Kidney (tissue), 14 donors: ENCODE measurements around the gene ARHGAP8. TPM values are rescaled to one million over a fixed set of nuclear protein-coding genes. Genes with fewer than 3 reads are reported as not detected.

Experiments
- DNase-seq, 5 donors: peaks; one replicate each; pipeline ENCODE4 v3.0.0-alpha.2; 2013 to 2020
- FAIRE-seq: peaks from 2 replicates; lab custom pipeline; 2012; peaks lifted over from hg19 to GRCh38; lab: Jason Lieb, UNC
- H3K27ac ChIP-seq, 2 donors: one replicate each; pipeline ENCODE4 v1.7.0; 2013; ENCODE audit warnings: low read depth in 2 of 2, low read length in 2 of 2, inconsistent platforms in 1 of 2
- H3K27me3 ChIP-seq: one replicate; pipeline ENCODE4 v1.7.1; 2013; ENCODE audit warnings: low read length, inconsistent platforms; ENCODE audit not compliant: control insufficient read depth, insufficient read depth
- H3K36me3 ChIP-seq, 3 donors: one replicate each; pipeline versions ENCODE4 v1.7.0 to v1.7.1; 2013; ENCODE audit warnings: low read length in 3 of 3, control low read depth in 1 of 3, inconsistent platforms in 1 of 3; ENCODE audit not compliant: insufficient read depth in 3 of 3, control insufficient read depth in 2 of 3
- H3K4me1 ChIP-seq, 3 donors: one replicate each; pipeline versions ENCODE4 v1.7.0 to v1.7.1; 2013; ENCODE audit warnings: low read length in 3 of 3, inconsistent platforms in 1 of 3, low read depth in 1 of 3; ENCODE audit not compliant: control insufficient read depth in 2 of 3, insufficient read depth in 2 of 3
- H3K4me3 ChIP-seq, 3 donors: one replicate each; pipeline versions ENCODE4 v1.7.0 to v1.8.1; 2013; ENCODE audit warnings: low read length in 3 of 3, control low read depth in 1 of 3, inconsistent platforms in 1 of 3
- H3K9ac ChIP-seq, 3 donors: one replicate each; pipeline versions ENCODE4 v1.7.0 to v1.7.1; 2013; ENCODE audit warnings: low read length in 3 of 3, control low read depth in 1 of 3, inconsistent platforms in 1 of 3
- H3K9me3 ChIP-seq, 3 donors: one replicate each; pipeline versions ENCODE4 v1.7.0 to v1.7.1; 2013; ENCODE audit warnings: low read length in 3 of 3, control low read depth in 1 of 3, inconsistent platforms in 1 of 3; ENCODE audit not compliant: control insufficient read depth in 2 of 3, insufficient read depth in 1 of 3
- intact Hi-C: fragments of 100-400 bp; cut with DNase I; formaldehyde crosslinking; loops from one replicate; pipeline ENCODE4 v1.11.1; 2022
- polyA plus RNA-seq: library from polyadenylated mRNA; stranded (reverse); fragments of 350-450 nt; fragmentation: Illumina TruSeq; extraction: RNeasy Lipid Tissue Mini Kit (QIAGEN cat#74804); gene quantifications from one replicate; pipeline ENCODE4 v1.2.3, GENCODE V29; 2014; ENCODE audit warnings: low read depth, low replicate concordance; ENCODE audit not compliant: insufficient read depth
- total RNA-seq: library from RNA; stranded (reverse); fragmentation: NEBNext Ultra II Directional; extraction: Animal tissue kit (Norgen Biotek cat#: 25700); gene quantifications from one replicate; pipeline ENCODE4 v1.2.1, GENCODE V29; 2021
- TF ChIP-seq, protein P1 (sequence below): IDR thresholded peaks from 3 replicates; pipeline ENCODE4 v1.5.1; 2012; ENCODE audit warnings: mild to moderate bottlenecking, moderate library complexity, borderline replicate concordance; ENCODE audit not compliant: insufficient read depth; ENCODE audit errors: extremely low read depth
- donor health status: control.
- donor health status: control.
- donor health status: control.
- donor health status: control.
- donor health status: control.
- donor health status: DM: yes; HTN: yes; CAD: no.
- donor health status: Normal renal cell carcinoma (clear cell type).

The ARHGAP8 gene
- total and polyA plus RNA-seq, 2 donors from 2014 or later, result 30.2 to 35.7 TPM

DNA sequence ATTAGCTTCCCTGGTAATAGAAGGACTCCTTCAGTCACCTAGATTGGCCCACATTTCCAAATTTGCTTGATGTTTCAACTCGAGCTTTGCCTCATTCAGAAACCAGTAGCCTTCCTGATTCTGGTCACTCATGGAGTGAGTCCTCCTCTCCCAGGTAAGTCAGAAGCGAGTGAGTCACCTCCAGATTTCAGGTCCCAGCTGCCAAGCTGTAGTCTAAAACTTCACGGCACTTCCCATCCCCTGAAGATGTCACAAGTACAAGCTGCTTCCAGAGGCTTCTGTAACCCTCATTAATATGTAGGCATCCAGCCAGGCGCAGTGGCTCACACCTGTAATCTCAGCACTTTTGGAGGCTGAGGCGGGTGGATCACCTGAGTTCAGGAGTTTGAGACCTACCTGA lies 23.5 kb downstream of the ARHGAP8 start:
- H3K9me3 ChIP-seq, result peaks cover 0 to 13% (median 0%) of the 10 kb centered on the region in 3 donors
- no peaks in the 10 kb centered on the region for H3K27me3 ChIP-seq
- DNase-seq, result peak in 1 of 5 donors; percentile 51
- FAIRE-seq, result no peak
- H3K27ac ChIP-seq, result no peak overlapping the region
- H3K4me3 ChIP-seq, result no peak overlapping the region
- TF ChIP-seq, protein P1, sequence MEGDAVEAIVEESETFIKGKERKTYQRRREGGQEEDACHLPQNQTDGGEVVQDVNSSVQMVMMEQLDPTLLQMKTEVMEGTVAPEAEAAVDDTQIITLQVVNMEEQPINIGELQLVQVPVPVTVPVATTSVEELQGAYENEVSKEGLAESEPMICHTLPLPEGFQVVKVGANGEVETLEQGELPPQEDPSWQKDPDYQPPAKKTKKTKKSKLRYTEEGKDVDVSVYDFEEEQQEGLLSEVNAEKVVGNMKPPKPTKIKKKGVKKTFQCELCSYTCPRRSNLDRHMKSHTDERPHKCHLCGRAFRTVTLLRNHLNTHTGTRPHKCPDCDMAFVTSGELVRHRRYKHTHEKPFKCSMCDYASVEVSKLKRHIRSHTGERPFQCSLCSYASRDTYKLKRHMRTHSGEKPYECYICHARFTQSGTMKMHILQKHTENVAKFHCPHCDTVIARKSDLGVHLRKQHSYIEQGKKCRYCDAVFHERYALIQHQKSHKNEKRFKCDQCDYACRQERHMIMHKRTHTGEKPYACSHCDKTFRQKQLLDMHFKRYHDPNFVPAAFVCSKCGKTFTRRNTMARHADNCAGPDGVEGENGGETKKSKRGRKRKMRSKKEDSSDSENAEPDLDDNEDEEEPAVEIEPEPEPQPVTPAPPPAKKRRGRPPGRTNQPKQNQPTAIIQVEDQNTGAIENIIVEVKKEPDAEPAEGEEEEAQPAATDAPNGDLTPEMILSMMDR, result no peak
- no peak overlapping the region for H3K9ac ChIP-seq
- H3K36me3 ChIP-seq, result no peaks in the 10 kb centered on the region
- intact Hi-C loops, result no loop called here
- H3K4me1 ChIP-seq, result peaks cover 0 to 17% (median 4%) of the 10 kb centered on the region in 3 donors

DNA sequence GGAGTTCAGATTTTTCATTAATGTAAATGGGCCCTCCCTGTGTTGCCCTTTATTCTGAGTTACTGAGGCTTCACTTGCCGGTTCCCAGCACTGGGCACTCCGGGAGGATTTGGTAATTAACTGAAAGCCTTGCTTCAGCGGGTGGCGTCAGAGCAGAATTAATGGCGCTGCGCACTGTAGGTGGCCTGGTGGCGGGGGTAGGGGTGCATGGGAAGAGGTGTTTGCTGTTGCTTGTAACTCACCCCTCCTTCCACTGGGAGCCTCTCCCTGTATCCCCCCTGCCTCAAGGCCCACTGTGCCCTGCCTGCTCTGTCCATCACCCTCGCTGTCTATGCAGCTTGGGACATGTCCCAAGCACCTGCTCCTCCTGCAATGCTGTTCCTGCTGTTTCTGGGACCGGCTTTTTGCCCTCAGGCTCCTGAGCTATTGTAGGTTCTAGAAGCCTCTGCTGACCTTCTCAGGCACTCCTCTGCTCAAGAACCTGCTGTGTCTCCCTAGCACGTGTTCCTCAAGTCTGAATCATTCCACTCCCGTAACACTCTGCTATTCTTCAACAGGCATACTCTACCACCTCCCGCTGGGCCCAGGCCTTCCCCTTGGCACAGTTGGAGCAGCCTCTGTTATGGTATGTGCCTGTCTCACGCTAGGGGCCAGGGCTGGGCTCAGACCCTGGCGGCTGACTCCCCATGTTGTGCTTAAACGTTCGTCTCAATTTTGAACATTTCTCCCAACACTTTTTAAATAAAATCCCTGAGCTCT lies 24.4 kb downstream of the ARHGAP8 start:
- Histone ChIP-seq H3K27ac (peak overlapping the region; percentile 60 to 72), H3K9ac (peak overlapping the region in 1 of 3 donors; percentile 27), H3K4me3 (no peak overlapping the region), H3K36me3 (no peaks in the 10 kb centered on the region), H3K4me1 (peaks cover 0 to 17% (median 4%) of the 10 kb centered on the region in 3 donors), H3K9me3 (peaks cover 0 to 13% (median 0%) of the 10 kb centered on the region in 3 donors), H3K27me3 (no peaks in the 10 kb centered on the region)
- intact Hi-C loops, result no loop called here
- FAIRE-seq, result no peak
- DNase-seq, result peak in 4 of 5 donors; percentile 75 to 84 (median 82)
- TF ChIP-seq, protein P1, result no peak

- Histone ChIP-seq H3K36me3 (no peaks in the 10 kb centered on the region), H3K27me3 (no peaks in the 10 kb centered on the region), H3K4me3 (no peak overlapping the region), H3K27ac (peak overlapping the region; percentile 43 to 72), H3K9ac (peak overlapping the region in 1 of 3 donors; percentile 27), H3K4me1 (peaks cover 0 to 17% (median 4%) of the 10 kb centered on the region in 3 donors), H3K9me3 (peaks cover 0 to 13% (median 0%) of the 10 kb centered on the region in 3 donors)
- FAIRE-seq, result no peak
- peak in 2 of 5 donors; percentile 56 to 68 for DNase-seq
- TF ChIP-seq, protein P1, result no peak
- intact Hi-C loops, result no loop called here
These were observed 25.0 kb downstream of the ARHGAP8 start for GRCh38 chr22:44777364-44777755.
